GM10266 (cell line): ENCODE results near the gene TNIP1.

Experiments used
- DNase-seq: peaks from one replicate; pipeline ENCODE4 v3.0.0; 2012; ENCODE audit errors: extremely low spot score
- TF ChIP-seq, protein P1 (sequence below): IDR thresholded peaks from 2 replicates; pipeline ENCODE4 v1.5.1; 2012; ENCODE audit warnings: mild to moderate bottlenecking, low read depth; ENCODE audit not compliant: control insufficient read depth, insufficient read depth; ENCODE audit errors: missing control alignments

The TNIP1 gene

DNA sequence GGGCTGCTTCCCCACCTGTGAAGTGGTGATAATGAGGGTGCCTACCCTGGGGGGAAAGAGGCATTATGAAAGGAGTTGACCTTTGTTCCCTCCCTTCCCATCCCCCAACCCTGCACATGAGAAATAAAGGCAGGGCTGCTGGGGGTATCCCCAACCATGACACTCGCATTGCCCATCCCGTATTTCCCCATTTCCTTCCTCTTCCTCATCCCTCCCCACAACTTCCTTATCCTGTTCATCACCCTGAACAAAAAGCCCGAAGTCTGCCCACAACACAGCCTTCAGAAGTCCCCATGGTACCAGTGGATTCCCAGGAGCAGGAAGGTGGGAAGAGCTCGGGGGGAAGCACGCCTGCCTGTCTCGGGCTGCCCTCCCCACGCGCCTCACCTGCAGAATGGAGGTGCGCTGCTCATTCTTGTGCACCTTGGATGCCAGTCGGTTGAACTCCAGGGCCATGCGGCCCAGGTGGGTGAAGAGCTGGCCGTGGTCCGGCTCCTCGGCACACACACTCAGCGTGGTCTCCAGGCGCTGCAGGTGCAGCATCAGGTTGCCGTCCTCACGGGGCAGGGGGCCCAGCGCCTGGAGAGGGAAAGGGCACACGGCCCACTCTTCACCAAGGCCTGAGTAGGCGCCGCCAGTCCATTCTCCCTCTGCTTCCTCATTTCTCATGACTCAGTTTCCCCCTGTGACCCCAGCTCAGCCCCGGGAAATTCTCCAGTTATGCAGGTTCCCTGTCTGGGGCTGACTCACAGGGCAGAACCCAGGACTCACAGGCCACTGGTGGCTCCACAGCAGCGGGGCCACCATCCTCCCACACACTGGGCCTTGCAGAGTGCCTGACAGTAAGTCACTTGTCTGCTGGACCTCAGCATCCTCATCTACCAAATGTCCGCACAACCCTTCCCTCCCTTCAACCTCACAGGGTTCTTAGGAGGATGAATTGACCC lies 24.2 kb downstream of the TNIP1 start:
- no peak for DNase-seq
- TF ChIP-seq, protein P1, sequence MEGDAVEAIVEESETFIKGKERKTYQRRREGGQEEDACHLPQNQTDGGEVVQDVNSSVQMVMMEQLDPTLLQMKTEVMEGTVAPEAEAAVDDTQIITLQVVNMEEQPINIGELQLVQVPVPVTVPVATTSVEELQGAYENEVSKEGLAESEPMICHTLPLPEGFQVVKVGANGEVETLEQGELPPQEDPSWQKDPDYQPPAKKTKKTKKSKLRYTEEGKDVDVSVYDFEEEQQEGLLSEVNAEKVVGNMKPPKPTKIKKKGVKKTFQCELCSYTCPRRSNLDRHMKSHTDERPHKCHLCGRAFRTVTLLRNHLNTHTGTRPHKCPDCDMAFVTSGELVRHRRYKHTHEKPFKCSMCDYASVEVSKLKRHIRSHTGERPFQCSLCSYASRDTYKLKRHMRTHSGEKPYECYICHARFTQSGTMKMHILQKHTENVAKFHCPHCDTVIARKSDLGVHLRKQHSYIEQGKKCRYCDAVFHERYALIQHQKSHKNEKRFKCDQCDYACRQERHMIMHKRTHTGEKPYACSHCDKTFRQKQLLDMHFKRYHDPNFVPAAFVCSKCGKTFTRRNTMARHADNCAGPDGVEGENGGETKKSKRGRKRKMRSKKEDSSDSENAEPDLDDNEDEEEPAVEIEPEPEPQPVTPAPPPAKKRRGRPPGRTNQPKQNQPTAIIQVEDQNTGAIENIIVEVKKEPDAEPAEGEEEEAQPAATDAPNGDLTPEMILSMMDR, result no peak

DNA sequence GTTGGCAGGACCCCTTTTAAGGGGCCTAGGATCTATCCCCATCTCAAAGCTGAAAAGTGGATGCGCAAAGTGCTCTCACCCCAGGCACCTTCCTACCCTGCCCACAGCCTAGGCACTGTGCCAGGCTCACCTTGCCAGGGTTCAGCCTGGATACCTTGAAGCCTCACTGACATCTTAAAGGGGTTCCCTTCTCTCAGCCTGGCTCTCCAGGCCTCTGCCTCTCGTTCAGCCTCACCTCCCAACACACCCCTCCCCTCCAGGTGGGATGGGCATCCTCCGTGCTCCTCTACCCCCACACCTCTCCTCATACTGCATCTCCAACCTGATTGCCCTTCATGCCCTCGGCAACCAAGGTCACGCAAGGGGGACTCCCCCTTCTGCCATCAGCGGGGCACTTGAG lies 25.5 kb downstream of the TNIP1 start:
- DNase-seq, result no peak
- TF ChIP-seq, protein P1, result no peak

DNA sequence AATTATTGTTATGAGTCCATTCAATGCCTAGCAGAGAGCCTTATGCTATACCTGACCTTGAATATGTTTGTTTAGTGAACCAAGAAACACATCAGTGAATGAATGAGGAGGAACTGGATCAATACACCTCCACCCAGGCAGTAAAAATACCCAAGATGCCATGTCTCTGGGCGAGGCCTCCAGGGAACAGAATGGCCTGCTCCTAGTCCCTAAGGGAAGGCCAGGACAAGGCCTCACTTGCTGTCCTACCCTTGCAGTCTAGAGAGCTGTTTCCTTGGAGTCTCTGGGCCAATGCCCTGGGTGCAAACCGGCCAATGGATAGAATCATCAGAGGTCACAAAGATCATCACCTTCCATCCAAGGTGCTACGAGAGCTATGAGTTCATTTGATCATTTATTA lies 26.1 kb downstream of the TNIP1 start:
- TF ChIP-seq, protein P1, result no peak
- DNase-seq, result no peak

DNA sequence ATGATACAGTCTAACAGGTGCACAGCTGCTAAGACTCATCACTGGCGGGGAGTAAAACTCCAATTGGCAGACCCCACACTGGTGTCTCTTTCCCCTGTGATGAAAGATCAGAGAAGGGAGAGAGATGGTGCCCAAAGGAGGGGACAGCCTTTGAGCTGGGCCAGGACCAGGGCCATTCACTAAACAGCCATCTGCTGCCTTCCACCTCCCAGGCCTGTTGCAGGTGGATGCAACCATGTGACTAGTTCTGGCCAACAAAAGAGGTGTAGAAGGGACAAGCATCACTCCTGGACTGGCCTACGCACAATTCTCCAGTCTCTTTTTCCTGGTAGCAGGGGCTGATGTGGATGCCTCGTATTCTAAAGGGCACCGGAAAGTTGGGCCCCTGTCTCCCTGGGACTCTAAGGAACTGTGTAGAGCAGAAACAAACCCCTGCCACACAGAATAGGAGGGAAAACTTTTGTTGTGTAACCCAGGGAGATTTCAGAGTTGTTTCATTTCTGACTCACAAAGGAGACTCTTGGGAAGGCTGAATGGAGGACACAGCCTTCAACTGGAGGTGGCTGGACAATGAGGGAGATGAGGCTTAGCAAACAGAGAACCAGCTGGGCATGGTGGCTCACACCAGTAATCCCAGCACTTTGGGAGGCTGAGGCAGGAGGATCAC lies 26.9 kb downstream of the TNIP1 start:
- no peak for DNase-seq
- TF ChIP-seq, protein P1, result no peak

DNA sequence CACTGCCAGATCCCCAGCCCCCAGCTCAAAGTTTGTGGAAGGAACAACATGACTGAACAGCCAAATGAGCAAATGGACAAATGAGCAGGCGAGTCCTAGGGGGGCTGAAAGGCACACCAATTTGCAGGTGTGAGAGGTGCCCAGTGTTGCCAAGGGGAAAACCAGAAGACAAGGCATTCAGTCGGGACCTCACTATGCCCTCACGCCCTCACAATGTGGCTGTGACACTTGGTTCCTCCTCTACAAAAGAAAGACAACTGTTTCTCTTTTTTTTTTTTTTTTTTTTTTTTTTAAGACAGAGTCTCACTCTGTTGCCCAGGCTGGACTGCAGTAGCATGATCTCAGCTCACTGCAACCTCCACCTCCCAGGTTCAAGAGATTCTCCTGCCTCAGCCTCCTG lies 28.0 kb downstream of the TNIP1 start:
- no peak for DNase-seq
- TF ChIP-seq, protein P1, result no peak

DNA sequence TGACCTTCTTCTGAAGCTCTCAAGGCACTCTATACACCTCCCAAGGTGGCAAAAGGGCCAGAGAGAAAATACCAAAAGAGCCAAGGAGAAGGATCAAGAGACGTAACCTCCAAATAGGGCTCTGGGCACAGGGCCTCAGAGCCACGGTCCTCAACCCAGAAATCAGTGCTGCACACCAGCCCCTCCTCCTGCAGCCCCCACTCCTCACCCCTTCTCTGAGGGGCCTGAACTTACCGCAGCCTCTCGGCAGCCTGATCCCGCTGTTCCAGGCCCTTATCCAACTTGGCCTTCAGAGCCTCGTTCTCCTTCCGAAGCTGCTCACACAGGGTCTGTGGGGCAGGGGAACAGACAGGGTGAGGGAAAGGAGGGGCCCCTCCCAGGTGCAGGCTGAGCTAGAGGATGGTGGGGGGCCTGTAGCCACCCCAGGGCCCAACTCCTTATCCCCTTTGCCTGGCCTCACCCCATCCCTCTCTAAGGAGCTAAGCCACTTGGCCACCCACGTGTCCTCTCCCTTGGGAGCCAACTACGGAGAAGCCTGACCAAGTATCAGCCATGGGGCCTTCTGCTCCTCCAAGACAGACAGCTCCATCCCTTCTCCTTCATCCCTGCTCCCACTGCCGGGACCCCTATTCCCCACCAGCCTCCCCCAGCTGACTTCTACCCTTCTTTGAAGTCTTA lies 28.8 kb downstream of the TNIP1 start:
- DNase-seq, result no peak
- TF ChIP-seq, protein P1, result no peak
